ENCODE results near the gene EYA2. TPM values are rescaled to one million over a fixed set of nuclear protein-coding genes. Genes with fewer than 3 reads are reported as not detected.

Gene EYA2
- total and polyA plus RNA-seq, 4 donors, result 0.17 to 0.54 (median 0.23) TPM; not detected in 1

- TF ChIP-seq GABPA (IDR thresholded peaks at IDR 0.05 in 1 of 2, conservative IDR thresholded peaks at IDR 0.05 in 1 of 2), result no peak
Observed at GRCh38 chr20:47216819-47217410, 322.3 kb downstream of the EYA2 start (continued).

- DNase-seq (ENCODE audit: low spot score), result no peak
- no peak overlapping the region for H3K27ac ChIP-seq (ENCODE audit: low read depth in 1 of 2, low read length in 2 of 2)
- peaks cover 5 to 16% (median 8%) of the 10 kb centered on the region in 4 donors for H3K4me1 ChIP-seq (ENCODE audit: control insufficient read depth in 4 of 4, insufficient read depth in 4 of 4, low read length in 3 of 4)
- H3K27me3 ChIP-seq (ENCODE audit: control insufficient read depth in 4 of 4, insufficient read depth in 4 of 4, low read length in 3 of 4), result no peaks in the 10 kb centered on the region
- no peak overlapping the region for H3K9ac ChIP-seq (ENCODE audit: low read depth in 1 of 2, low read length in 2 of 2)
- WGBS, result 73% methylated on average over 12 of the region's 12 CpGs
- peak; percentile 42 for TF ChIP-seq MAX (IDR thresholded peaks at IDR 0.05)
- peak; percentile 33 to 81 for TF ChIP-seq RXRA (IDR thresholded peaks at IDR 0.05)
- no peak for TF ChIP-seq TAF1 (conservative IDR thresholded peaks at IDR 0.05)
- TF ChIP-seq ATF3 (IDR thresholded peaks at IDR 0.05), result no peak
- no peak for TF ChIP-seq CTCF (IDR thresholded peaks at IDR 0.05; ENCODE audit: low read depth, low read length, missing input control)
- no peak for TF ChIP-seq HNF4G (IDR thresholded peaks at IDR 0.05)
- no peak for TF ChIP-seq JUND (IDR thresholded peaks at IDR 0.05)
- peak; percentile 54 for TF ChIP-seq YY1 (IDR thresholded peaks at IDR 0.05)
- peak; percentile 17 to 50 for TF ChIP-seq HNF4A (conservative IDR thresholded peaks at IDR 0.05)
- peaks cover 4 to 24% (median 6%) of the 10 kb centered on the region in 4 donors for H3K36me3 ChIP-seq (ENCODE audit: control insufficient read depth in 4 of 4, insufficient read depth in 3 of 4, low read depth in 1 of 4, low read length in 3 of 4)
- no peak overlapping the region for H3K4me3 ChIP-seq (ENCODE audit: low read depth in 1 of 3, low read length in 3 of 3)
- H3K9me3 ChIP-seq (ENCODE audit: control insufficient read depth in 4 of 4, low read length in 3 of 4), result no peaks in the 10 kb centered on the region
Observed at GRCh38 chr20:47217482-47218446, 323.1 kb downstream of the EYA2 start.

GRCh38 chr20:47220161-47220582, 325.5 kb downstream of the EYA2 start:
- Histone ChIP-seq H3K27ac (ENCODE audit: low read depth in 1 of 2, low read length in 2 of 2) (no peak overlapping the region), H3K4me1 (ENCODE audit: control insufficient read depth in 4 of 4, insufficient read depth in 4 of 4, low read length in 3 of 4) (peaks cover 5 to 23% (median 10%) of the 10 kb centered on the region in 4 donors), H3K9me3 (ENCODE audit: control insufficient read depth in 4 of 4, low read length in 3 of 4) (no peaks in the 10 kb centered on the region), H3K36me3 (ENCODE audit: control insufficient read depth in 4 of 4, insufficient read depth in 3 of 4, low read depth in 1 of 4, low read length in 3 of 4) (peaks cover 5 to 15% (median 6%) of the 10 kb centered on the region in 4 donors), H3K9ac (ENCODE audit: low read depth in 1 of 2, low read length in 2 of 2) (no peak overlapping the region), H3K27me3 (ENCODE audit: control insufficient read depth in 4 of 4, insufficient read depth in 4 of 4, low read length in 3 of 4) (no peaks in the 10 kb centered on the region), H3K4me3 (ENCODE audit: low read depth in 1 of 3, low read length in 3 of 3) (no peak overlapping the region)
- WGBS, result 95% methylated on average over 8 of the region's 8 CpGs
- TF ChIP-seq FOXA2 (IDR thresholded peaks at IDR 0.05), result no peak
- no peak for TF ChIP-seq FOXA1 (IDR thresholded peaks at IDR 0.05)
- no peak for TF ChIP-seq SP1 (IDR thresholded peaks at IDR 0.05)
- no peak for TF ChIP-seq MAX (IDR thresholded peaks at IDR 0.05)
- TF ChIP-seq RXRA (IDR thresholded peaks at IDR 0.05), result no peak
- TF ChIP-seq HNF4G (IDR thresholded peaks at IDR 0.05), result no peak
- TF ChIP-seq CTCF (IDR thresholded peaks at IDR 0.05; ENCODE audit: low read depth, low read length, missing input control), result peak; percentile 19
- no peak for TF ChIP-seq YY1 (IDR thresholded peaks at IDR 0.05)
- TF ChIP-seq NR2F2 (IDR thresholded peaks at IDR 0.05), result no peak
- no peak for TF ChIP-seq ATF3 (IDR thresholded peaks at IDR 0.05)
- TF ChIP-seq JUND (IDR thresholded peaks at IDR 0.05), result no peak
- TF ChIP-seq RAD21 (IDR thresholded peaks at IDR 0.05), result peak; percentile 8 to 56
- TF ChIP-seq TAF1 (conservative IDR thresholded peaks at IDR 0.05), result no peak
- peak; percentile 50 for DNase-seq (ENCODE audit: low spot score)
